Panc1 (cell line): Measurements from ENCODE around the gene KHDRBS2.

Experiments used
- CTCF ChIP-seq: fragments of 450-650 bp; IDR thresholded peaks from 2 replicates; pipeline ENCODE4 v1.5.1; 2017; ENCODE audit warnings: mild to moderate bottlenecking
- POLR2AphosphoS5 ChIP-seq: IDR thresholded peaks from 2 replicates; pipeline ENCODE4 v1.6.1; 2012; ENCODE audit warnings: mild to moderate bottlenecking, low read depth, low read length, moderate library complexity
- REST ChIP-seq, 2 experiments: IDR thresholded peaks; 2 replicates each; pipeline ENCODE4 v1.6.1; 2011 to 2012; ENCODE audit warnings: low read depth in 2 of 2, control low read depth in 1 of 2, low read length in 1 of 2, mild to moderate bottlenecking in 1 of 2, moderate library complexity in 1 of 2; ENCODE audit not compliant: insufficient read depth in 1 of 2

GRCh38 chr6:61953851-61954250 is 332.2 kb downstream of the KHDRBS2 start:
- TF ChIP-seq CTCF (no peak), POLR2AphosphoS5 (no peak), REST (IDR thresholded peaks at IDR 0.05; ENCODE audit: insufficient read depth in 1 of 2, low read depth in 2 of 2, low read length in 1 of 2) (no peak)
